NCI-H1436 treated with DMSO at 0.1 percent for 48 hours (cell line): ENCODE data around the gene SGO1.

Experiments
- DNase-seq: peaks from one replicate; lab custom pipeline; 2025; lab: John Stamatoyannopoulos, UW

The SGO1 gene

DNA sequence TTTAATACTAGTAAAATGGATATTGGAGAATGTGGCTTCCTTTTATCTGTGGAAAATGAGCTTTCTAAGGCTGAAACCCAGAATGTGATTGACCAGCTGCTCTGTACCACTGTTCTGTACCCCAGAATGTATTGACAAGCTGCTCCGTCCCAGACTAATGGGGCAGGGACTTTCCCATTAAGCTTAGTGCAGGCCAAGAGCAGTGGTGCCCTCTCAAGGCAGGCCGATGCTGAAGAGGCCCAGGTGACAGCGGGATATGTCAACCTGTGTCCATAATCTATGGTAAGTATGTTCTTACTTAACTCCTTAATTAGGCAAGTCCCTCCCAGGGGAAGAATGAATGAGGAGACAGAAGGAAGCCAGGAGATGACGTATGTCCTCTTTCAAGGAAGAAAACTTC, 31.1 kb downstream of the SGO1 start:
- no peak for DNase-seq

DNA sequence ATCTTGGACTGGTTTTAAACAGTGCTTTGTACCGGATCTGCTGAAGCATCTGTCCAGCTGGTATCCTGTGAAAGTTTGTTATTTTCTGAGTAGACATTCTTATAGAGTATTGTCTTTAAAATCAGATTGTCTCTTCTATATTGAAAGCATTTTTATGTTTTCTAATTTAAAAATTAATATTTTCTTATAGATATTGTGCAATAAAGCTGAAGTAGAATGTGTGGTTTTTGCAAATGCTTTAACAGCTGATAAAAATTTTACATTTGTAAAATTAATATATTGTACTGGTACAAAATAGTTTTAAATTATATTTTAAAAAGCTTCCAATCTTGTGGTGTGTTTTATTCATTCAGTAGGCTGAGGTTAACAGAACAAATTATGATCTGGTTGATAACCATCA, 31.9 kb downstream of the SGO1 start:
- DNase-seq = no peak

DNA sequence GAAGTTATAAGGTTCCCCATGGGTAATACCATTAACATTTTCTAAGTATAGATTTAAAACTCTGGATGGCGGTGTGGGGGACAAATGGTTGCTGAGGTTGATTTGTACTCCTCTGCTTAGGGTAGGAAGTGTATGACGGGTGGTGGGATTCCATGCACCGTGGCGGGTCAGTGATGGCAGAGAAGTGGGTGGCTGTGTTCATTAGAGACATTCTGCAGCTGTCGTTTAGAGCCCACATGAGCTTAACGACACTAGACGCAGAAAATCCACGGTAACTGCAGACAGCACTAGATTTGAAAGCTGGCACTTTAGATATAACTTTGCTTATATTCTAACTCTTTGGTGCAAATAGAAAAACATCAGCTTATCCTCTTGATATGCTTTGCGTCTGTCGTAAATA, 37.5 kb downstream of the SGO1 start:
- DNase-seq = no peak

DNA sequence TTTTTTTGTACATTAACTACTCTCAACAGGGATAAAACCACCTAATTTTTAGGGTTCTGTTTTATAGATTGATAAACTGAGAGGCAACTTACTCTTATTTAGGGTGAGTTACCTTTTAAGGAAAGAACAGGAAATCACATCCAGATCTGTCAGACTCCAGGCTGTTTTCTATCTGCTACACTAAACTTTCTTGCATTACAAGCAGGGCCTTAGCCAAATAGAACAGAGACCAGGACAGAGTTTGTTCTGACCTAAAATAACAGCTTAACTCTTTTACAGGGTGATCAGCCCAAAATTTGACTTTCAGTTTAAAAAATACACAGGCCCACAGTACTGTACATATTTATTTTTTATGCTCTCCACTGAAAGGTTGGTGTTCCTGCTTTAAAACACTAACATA, 38.6 kb downstream of the SGO1 start:
- no peak for DNase-seq

DNA sequence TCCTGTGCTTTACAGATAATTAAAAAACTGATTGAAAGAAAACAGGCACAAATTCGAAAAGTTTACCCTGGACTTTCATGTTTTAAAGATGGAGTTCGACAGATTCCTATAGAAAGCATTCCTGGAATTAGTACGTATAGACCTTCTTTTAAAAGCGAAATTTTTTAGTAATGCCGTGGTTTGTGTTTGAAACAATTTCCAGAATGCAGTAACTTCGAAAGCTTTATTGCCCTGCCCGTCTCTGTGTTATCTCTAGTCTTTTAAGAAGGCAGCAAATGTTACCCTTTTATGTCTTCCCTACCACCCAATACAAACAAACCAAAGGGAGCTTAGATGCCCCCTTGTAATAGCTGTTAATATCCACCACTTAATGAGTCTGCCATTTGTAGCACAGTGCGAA, 39.7 kb downstream of the SGO1 start:
- no peak for DNase-seq

DNA sequence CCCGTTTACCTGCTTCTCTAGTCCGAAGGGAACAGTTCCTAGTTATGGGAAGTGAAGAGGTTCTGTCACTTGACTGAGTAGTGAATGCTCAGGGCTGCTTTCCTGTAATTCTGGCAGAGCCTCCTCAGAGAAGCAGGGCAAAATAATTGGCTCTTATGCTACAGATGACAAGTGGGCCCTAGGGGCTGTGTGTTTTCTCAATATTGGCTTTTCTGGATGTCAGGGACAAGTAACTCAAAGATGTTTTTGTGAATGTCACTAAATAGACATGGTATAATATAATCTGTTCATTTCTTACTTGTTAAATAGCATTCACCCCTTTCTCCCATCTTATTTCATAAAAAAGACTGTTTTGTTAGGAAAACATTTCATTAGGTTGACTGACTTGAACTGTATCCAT, 40.1 kb downstream of the SGO1 start:
- DNase-seq = no peak

DNA sequence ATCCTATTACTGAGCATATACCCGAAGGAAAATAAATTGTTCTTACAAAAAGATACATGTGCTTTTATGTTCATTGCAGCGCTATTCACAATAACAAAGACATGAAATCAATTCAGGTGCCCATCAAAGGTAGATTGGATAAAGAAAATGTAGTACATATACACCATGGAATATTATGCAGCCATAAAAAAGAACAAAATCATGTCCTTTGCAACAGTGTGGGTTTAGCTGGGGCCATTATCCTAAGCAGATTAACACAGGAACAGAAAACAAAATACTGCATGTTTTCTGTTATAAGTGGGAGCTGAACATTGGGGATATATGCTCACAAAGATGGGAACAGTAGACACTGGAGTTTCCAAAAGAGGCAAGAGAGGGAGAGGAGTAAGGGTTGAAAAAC, 42.5 kb downstream of the SGO1 start:
- DNase-seq = no peak

DNA sequence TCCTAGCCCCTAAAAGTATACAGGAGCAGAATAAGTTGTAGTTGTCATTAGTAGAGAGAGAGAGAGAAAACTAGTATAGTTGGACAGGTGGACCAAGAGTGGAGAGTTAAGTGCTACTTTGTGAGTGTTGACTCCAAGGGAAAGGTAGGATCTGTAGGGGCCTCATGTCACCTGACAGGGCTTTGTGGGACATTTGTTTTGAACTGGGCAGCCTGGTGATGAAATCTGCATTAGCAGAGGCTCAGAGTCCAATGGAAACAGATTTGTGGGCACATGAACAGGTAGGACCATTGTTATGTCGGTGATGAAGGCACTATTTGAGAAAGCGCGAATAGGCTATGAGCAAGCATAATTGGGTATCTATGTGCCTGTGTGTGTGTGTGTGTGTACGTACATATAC, 43.5 kb downstream of the SGO1 start:
- DNase-seq = no peak

DNA sequence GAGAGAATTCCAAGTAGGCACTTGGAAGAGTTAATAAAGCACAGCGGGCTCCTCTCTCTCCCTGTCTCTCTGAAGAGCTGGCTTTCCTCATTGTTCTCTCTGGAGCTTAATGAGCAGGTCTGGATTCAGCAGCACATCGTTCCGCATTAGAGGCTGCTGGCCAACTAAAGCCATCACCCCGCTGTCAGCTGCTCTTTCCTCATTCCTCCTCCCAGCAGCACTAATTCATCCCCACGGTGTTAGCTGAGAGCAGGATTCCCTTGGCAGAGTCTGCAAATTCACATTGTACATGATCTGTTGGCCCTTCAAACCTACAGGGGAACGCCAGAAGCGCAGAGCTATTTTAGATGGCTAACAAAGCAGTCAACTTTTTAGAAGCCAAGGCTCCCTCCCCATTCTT, 44.2 kb downstream of the SGO1 start:
- no peak for DNase-seq

DNA sequence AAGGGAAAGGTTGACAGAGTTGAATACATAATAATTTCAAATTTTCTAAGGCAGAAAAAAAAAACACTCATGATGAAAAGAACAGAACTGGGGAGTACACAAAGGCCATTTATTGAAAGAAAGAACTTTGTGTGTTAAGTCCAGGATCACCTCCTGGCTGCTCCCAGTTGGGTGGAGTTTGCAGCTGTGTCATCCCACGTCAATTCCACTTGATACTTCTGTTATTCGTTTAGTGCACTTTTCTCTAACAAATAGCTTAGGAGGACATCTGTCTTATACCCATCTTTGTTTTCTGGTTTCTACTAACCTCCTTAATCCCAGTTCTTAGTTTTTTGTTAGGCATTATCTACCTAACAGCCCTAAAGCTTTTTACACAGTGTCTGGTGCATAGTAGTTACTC, 44.7 kb downstream of the SGO1 start:
- no peak for DNase-seq

DNA sequence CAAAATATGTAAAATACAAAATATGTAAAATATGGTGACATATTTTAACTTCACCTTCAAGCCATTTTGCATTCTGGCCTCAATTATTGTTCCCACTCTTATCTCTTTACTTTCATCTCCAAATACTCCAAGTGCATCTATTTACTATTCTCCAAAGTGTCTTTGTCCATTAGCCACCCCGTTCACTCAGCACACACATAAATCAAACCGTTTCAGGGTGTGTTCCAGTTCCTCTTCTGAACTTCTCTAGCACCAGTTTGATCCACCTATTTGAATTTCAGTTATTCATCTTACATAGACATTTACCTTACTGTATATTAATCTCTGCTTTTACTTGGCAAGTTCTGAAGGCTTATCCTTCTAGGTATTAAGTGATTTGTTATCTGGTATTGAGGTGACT, 45.1 kb downstream of the SGO1 start:
- no peak for DNase-seq

DNA sequence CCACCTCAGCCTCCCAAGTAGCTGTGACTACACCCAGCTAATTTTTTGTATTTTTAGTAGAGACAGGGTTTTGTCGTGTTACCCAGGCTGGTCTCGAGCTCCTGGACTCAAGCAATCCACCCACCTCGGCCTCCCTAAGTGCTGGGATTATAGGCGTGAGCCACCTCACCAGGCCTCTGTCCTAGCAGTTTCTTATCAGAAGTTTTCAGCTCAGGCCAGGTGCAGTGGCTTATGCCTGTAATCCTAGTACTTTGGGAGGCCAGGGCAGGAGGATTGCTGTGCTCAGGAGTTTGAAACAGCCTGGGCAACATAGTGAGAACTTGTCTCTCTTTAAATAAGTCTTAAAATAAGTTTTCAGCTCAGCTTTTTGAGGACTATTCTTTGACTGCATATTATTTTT, 48.4 kb downstream of the SGO1 start:
- DNase-seq = no peak

DNA sequence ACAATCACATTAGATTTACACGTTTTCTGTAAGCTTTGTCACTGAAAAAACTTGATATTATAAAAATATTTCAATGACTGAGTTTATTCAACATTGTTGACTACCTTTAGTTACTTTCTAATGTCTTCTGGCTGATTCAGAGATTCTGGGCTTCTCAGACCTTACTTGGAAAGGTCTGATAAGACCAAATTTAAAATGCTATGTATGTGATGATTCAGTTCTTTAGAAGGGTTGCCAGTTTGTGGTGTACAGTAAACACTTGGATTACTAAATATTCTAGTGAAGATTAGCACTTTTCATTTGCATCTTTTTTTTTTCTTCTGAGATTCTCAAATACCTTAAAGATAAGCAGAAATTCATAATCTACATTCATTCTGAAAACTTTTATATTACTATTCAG, 49.8 kb downstream of the SGO1 start:
- DNase-seq = no peak

DNA sequence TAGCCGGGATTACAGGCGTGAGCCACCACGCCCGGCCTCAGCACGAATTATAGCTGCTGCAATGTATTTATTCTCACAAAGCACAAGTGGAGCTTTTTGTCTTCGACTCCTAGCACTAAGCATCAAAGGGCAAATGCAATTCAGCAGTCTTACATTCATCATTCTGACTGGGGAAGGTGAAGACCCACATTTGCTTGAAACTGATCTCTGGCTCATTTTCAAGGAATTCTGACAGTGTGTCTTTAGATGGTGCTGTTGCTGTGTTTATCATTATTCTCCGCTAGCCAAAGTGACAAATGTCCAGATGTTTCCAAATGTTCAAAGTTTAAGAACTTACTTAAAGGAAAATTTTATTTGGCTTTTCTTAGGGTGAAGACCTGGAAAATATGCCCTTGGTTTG, 55.9 kb downstream of the SGO1 start:
- no peak for DNase-seq

DNA sequence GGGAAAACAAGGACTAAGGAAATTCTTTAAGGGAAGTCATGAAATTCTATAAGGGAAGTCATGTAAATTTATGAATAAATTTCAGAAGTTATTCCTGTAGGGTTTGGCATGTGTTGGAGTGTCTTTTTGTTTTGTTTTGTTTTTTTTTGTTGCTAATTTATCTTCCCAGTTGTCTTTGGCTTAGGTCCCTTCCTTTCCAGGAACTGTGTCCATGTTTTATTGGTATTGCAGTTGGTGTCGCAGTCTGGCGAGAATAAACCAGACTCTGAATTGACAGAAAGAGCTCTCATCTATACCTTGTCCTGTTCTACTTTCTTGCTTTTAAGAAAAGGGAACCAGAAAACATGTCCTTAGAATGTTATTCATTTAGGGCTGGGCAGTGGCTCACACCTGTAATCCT, 57.6 kb downstream of the SGO1 start:
- DNase-seq = no peak

DNA sequence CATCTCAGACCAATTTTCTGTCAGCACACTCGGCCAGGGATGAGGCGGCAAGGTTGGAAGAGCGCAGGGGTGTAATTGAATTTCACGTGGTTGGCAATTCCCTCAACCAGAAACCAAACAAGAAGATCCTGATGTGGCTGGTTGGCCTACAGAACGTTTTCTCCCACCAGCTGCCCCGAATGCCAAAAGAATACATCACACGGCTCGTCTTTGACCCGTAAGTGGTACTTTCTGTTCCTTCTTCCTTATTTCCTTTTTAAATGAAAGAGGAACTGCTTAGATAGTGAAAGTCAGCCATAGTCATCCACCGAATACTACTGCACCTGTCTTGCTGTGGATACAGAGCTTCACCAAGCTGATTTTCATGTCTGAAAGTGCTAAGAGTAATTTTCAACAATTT, 60.1 kb downstream of the SGO1 start:
- DNase-seq = no peak

DNA sequence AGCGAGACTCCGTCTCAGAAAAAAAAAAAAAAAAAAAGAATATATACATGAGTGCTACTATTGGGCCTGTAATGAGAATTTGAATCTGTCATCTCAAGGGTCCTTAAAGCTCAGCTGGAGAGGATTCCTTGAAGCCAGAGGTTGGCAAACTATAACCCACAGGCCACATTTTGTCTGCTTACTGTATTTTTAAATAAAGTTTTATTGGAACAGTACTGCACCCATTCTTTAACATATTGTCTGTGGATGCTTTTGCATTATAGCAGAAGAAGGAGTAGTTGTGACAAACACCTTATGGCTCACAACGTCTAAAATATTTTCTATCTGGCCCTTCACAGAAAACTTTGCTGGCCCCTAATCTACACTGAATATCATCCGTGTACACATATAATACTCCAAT, 60.7 kb downstream of the SGO1 start:
- no peak for DNase-seq

DNA sequence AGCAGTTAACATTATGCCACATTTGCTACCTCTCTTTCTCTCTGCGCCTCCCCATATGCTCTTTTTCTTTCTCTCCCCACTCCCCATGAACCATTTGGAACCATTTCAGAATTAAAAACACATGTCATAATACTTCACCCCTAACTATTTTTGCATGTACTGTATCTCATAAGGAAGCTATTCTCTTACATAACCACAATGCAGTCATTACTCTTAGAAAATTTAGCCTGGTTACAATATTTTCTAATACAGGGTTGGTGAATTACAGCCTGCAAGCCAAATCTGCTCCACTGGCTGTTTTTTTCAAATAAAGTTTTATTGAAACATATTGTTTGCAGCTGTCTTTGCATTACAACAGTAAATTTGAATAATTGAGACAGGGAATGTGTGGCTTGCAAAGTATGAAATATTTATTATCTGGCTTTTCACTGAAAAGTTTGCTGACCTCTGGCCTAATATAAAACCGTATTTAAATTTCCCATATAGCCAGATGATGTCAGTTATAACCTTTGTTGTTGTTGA, 62.8 kb downstream of the SGO1 start:
- DNase-seq = no peak

DNA sequence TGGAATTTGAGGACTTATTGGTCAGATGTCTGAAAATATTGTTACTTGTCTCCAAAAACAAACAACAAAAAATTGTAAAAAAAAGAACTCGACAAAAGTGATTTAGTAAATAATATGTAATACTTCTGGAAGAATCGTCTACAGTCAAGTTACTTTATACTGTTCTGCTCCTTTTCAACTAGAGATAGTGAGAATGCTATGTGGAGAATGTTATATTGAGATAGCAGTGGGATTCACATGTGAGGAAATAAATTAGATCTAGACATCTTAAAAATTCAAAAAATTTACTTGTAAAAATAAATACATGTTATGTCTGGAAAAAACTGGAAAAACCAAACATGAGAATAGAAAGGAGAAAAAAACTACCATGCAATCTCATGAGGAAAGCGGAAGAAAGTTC, 64.9 kb downstream of the SGO1 start:
- no peak for DNase-seq
